B cell (primary cell): ENCODE results near the gene ATPAF1. TPM values are rescaled to one million over a fixed set of nuclear protein-coding genes. Genes with fewer than 3 reads are reported as not detected.
A peak's percentile ranks its signal among the peaks of the same experiment; 100 is the strongest.

Source experiments
- ATAC-seq: fragments of 200-7000 bp; cut with Tn5 transposase; one replicate; pipeline ENCODE4 v1.10.0; 2021; ENCODE audit warnings: low read depth, mild to moderate bottlenecking, moderate number of reproducible peaks, moderate library complexity
- CTCF ChIA-PET: fragments of 350-600 bp; sonication (Branson Sonifier 250); formaldehyde crosslinking; loops from one replicate; lab custom pipeline; 2021; ENCODE audit warnings: antibody characterized with exemption, inconsistent platforms; lab: Charles Lee
- POLR2A ChIA-PET: fragments of 350-600 bp; sonication (Branson Sonifier 250); formaldehyde crosslinking; loops from one replicate; lab custom pipeline; 2021; ENCODE audit warnings: antibody characterized with exemption; lab: Charles Lee
- DNase-seq: peaks from one replicate; pipeline ENCODE4 v3.0.0; 2013
- H2AFZ ChIP-seq: 2 replicates; pipeline ENCODE4 v1.6.1; 2012; ENCODE audit warnings: mild to moderate bottlenecking, low read depth, low read length; ENCODE audit not compliant: insufficient read depth, poor library complexity, severe bottlenecking
- H3K27ac ChIP-seq, 2 donors: 1 replicate in 1 of 2; 2 replicates in 1 of 2; pipeline ENCODE4 v1.5.1; 2012 to 2013; ENCODE audit warnings: low read length in 2 of 2, mild to moderate bottlenecking in 2 of 2, moderate library complexity in 1 of 2
- H3K27me3 ChIP-seq, 4 experiments: fragments of 200-600 bp in 1 of 4; sonication (generic) in 1 of 4; replicated peaks in 1 of 4; 1 replicate in 2 of 4; 2 replicates in 2 of 4; pipeline versions ENCODE4 v1.6.1 to v1.7.0; 2013 to 2016; ENCODE audit warnings: low read length in 3 of 4, mild to moderate bottlenecking in 2 of 4, mixed read lengths in 1 of 4, moderate library complexity in 1 of 4; ENCODE audit not compliant: insufficient read depth in 4 of 4, control insufficient read depth in 3 of 4; ENCODE audit errors: control extremely low read depth in 1 of 4
- H3K36me3 ChIP-seq, 2 experiments: replicated peaks in 1 of 2; 1 replicate in 1 of 2; 2 replicates in 1 of 2; pipeline versions ENCODE4 v1.6.1 to v1.7.1; 2013; ENCODE audit warnings: low read length in 1 of 2; ENCODE audit not compliant: insufficient read depth in 2 of 2, control insufficient read depth in 1 of 2; ENCODE audit errors: control extremely low read depth in 1 of 2, extremely low read depth in 1 of 2
- H3K4me1 ChIP-seq, 2 donors: fragments of 200-600 bp in 1 of 2; sonication (generic) in 1 of 2; 1 replicate in 1 of 2; 2 replicates in 1 of 2; pipeline versions ENCODE4 v1.5.1 to v1.6.1; 2013 to 2017; ENCODE audit warnings: low read length in 2 of 2; ENCODE audit not compliant: control insufficient read depth in 2 of 2, insufficient read depth in 2 of 2
- H3K4me2 ChIP-seq: replicated peaks from 2 replicates; pipeline ENCODE3; 2012; ENCODE audit warnings: mild to moderate bottlenecking, low read depth, low read length; ENCODE audit not compliant: poor library complexity, severe bottlenecking
- H3K4me3 ChIP-seq, 5 experiments: fragments of 200-600 bp in 1 of 5; sonication (generic) in 1 of 5; 1 replicate in 3 of 5; 2 replicates in 2 of 5; pipeline versions ENCODE4 v1.5.1 to v1.7.0; 2011 to 2016; ENCODE audit warnings: low read length in 4 of 5, mild to moderate bottlenecking in 4 of 5, low read depth in 2 of 5, control low read depth in 1 of 5, moderate library complexity in 1 of 5; ENCODE audit not compliant: insufficient read depth in 1 of 5; ENCODE audit errors: control extremely low read depth in 1 of 5, extremely low read depth in 1 of 5
- H3K79me2 ChIP-seq: fragments of 200-600 bp; sonication (generic); one replicate; pipeline ENCODE4 v1.6.0; 2016; ENCODE audit warnings: low read length; ENCODE audit not compliant: control insufficient read depth, insufficient read depth
- H3K9ac ChIP-seq: fragments of 200-600 bp; sonication (generic); 2 replicates; pipeline ENCODE4 v1.6.1; 2017; ENCODE audit warnings: mild to moderate bottlenecking, low read length, moderate library complexity
- H3K9me3 ChIP-seq, 3 donors: one replicate each; pipeline versions ENCODE4 v1.6.1 to v1.7.1; 2013; ENCODE audit warnings: low read length in 2 of 3; ENCODE audit not compliant: control insufficient read depth in 2 of 3, insufficient read depth in 1 of 3; ENCODE audit errors: control extremely low read depth in 1 of 3
- H4K20me1 ChIP-seq: 2 replicates; pipeline ENCODE4 v1.6.0; 2012; ENCODE audit warnings: mild to moderate bottlenecking, low read length; ENCODE audit not compliant: insufficient read depth, control insufficient read depth, poor library complexity, severe bottlenecking
- H3K27ac Mint-ChIP-seq: one replicate; pipeline ENCODE4 v1.8.0; 2021; ENCODE audit warnings: mixed read lengths
- H3K27me3 Mint-ChIP-seq: one replicate; pipeline ENCODE4 v1.8.0; 2021; ENCODE audit warnings: mixed read lengths
- H3K4me1 Mint-ChIP-seq: one replicate; pipeline ENCODE4 v1.8.0; 2021; ENCODE audit warnings: mixed read lengths
- H3K4me3 Mint-ChIP-seq: one replicate; pipeline ENCODE4 v1.8.0; 2021; ENCODE audit warnings: mixed read lengths
- H3K9me3 Mint-ChIP-seq: one replicate; pipeline ENCODE4 v1.8.0; 2022; ENCODE audit warnings: mixed read lengths; ENCODE audit not compliant: insufficient read depth
- CTCF ChIP-seq: fragments of 200-600 bp; IDR thresholded peaks from one replicate; pipeline ENCODE4 v1.8.0; 2022; ENCODE audit warnings: antibody characterized with exemption, mild to moderate bottlenecking
- EZH2 ChIP-seq: IDR thresholded peaks from 2 replicates; pipeline ENCODE4 v1.6.1; 2012; ENCODE audit warnings: borderline replicate concordance, low read depth, mild to moderate bottlenecking, moderate library complexity, low read length; ENCODE audit not compliant: insufficient read depth, poor library complexity, severe bottlenecking
- WGBS: methylation state at CpG from one replicate; pipeline ENCODE4 v1.1.5; 2013; ENCODE audit warnings: missing lambda C conversion rate; ENCODE audit not compliant: insufficient coverage; 5-methylcytosine and 5-hydroxymethylcytosine counted together
- intact Hi-C: fragments of 100-400 bp; cut with micrococcal nuclease; formaldehyde crosslinking; loops from one replicate; pipeline ENCODE4 v1.10.0; 2022
- polyA plus RNA-seq: library from polyadenylated mRNA; depleted of rRNA; stranded (reverse); fragments of >200 nt; gene quantifications from 2 replicates; pipeline ENCODE4 v1.2.3, GENCODE V29; 2012
- total RNA-seq, 2 donors: library from RNA; stranded (reverse); fragments of 120-200 nt in 1 of 2; gene quantifications; 1 replicate in 1 of 2; 2 replicates in 1 of 2; pipeline versions ENCODE4 v1.2.3 to v1.2.4, GENCODE V29; 2013 to 2022

Gene ATPAF1
- total and polyA plus RNA-seq, 2 donors (not counting 1 experiment from before 2014, with no cell fraction given): 18.3 to 22.0 TPM

- Histone ChIP-seq H3K36me3 (peaks cover 3 to 11% of the 10 kb centered on the region in 2 experiments), H4K20me1 (no peaks in the 10 kb centered on the region), H3K27ac (peak within 1 kb of the TSS; percentile 14 to 62), H3K9ac (peak within 1 kb of the TSS; percentile 83), H3K4me2 (peak within 1 kb of the TSS; percentile 89), H3K9me3 (no peaks in the 10 kb centered on the region), H2AFZ (peak within 1 kb of the TSS; percentile 96), H3K4me3 (peak within 1 kb of the TSS; percentile 72 to 95 (median 92)), H3K79me2 (peaks cover 17% of the 10 kb centered on the region), H3K27me3 (no peaks in the 10 kb centered on the region), H3K4me1 (peaks cover 12 to 15% of the 10 kb centered on the region in 2 donors)
- ChIA-PET CTCF (interaction anchor here (0.5 to 3.5 kb wide), 3 partner anchors 12 to 258 kb away, joined by 4 to 40 read pairs (median 5); partner anchors contain the start of genes EFCAB14 and MOB3C), POLR2A (interaction anchor here (0.8 to 2.7 kb wide), 4 partner anchors 10 to 115 kb away, joined by 3 to 27 read pairs (median 4); partner anchors contain the start of genes ATPAF1, EFCAB14 and MOB3C)
- Mint-ChIP-seq H3K4me1 (peaks cover 27% of the 10 kb centered on the region), H3K27me3 (no peaks in the 10 kb centered on the region), H3K9me3 (no peaks in the 10 kb centered on the region), H3K27ac (peak within 1 kb of the TSS; percentile 95), H3K4me3 (peak within 1 kb of the TSS; percentile 96)
- TF ChIP-seq CTCF (no peak), EZH2 (no peak)
- peak; percentile 98 for DNase-seq
- ATAC-seq: peak; percentile 99
- 1% methylated on average over 49 of the region's 53 CpGs for WGBS
- intact Hi-C loops: loop anchor here (1.0 to 5.0 kb wide), 4 partner anchors 12 to 302 kb away; partner anchors contain the start of genes EFCAB14, LRRC41, MOB3C and UQCRH
Observed at GRCh38 chr1:46603858-46604549, 64.2 kb downstream of the ATPAF1 start, which contains the start of gene MKNK1. Gene MKNK1, minus strand, starts transcription at chr1:46604268. Its CDS starts 20,941 bp downstream, at chr1:46583327.
